HG03439 (cell line): ENCODE data around the gene MTHFD1.
A peak's percentile ranks its signal among the peaks of the same experiment; 100 is the strongest.

Experiments used
- ATAC-seq: cut with Tn5 transposase; IDR thresholded peaks from one replicate; pipeline ENCODE4 v1.9.1; 2021; ENCODE audit warnings: mild to moderate bottlenecking, moderate library complexity; ENCODE audit not compliant: unreplicated experiment

MTHFD1 gene

DNA sequence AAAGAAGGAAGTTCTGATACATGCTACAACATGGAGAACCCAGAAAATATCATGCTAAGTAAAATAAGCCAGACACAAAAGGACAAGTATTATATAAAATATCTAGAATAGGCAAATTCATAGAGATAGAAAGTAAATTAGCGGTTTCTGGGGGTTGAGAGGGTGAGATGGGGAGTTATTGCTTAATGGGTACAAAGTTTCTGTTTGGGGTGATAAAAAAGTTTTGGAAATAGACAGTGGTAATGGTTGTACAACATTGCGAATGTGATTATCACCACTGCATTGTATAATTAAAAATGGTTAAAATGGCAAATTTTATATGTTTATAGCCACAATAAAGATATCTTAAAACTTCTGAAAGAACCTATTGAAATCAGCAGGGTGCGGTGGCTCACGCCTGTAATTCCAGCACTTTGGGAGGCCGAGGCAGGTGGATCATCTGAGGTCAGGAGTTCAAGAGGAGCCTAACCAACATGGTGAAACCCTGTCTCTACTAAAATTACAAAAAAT, 100.5 kb downstream of the MTHFD1 start:
- no peak for ATAC-seq

DNA sequence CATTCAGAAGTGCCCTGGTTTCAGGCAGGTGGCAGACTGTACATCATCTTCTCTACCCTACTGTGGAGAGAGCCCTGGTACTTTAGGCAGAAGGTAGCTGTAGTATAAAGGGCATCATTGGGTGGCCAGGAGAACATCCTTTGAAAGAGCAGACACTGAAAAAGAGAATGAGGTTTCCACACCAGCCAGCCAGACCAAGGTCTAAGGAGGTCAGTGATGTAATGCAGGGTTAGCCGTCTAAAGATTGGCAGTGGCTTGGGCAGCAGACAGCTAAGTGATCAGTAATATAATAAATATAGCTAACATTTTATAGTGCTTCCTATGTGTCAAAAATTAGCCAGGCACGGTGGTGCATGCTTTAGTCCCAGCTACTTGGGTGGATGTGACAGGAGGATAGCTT, 103.5 kb downstream of the MTHFD1 start:
- ATAC-seq: no peak

DNA sequence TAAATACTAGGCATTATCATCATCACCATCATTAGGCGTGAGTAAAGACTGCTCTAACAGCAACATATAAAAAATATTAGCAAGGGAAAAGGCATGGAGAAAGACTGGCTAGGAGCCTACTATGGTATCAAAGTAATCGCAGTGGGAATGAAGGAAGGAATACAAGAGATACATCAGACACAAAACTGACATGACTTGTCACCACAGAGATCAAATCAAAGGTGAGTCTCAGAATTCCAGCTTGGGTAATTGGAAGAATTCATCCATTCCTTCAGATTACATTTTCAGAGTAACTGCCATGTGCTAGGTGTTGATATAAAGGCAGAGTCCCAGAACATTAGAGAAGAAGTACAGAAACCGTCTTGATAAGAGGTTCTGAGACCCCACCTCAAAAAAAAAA, 105.3 kb downstream of the MTHFD1 start:
- no peak for ATAC-seq

DNA sequence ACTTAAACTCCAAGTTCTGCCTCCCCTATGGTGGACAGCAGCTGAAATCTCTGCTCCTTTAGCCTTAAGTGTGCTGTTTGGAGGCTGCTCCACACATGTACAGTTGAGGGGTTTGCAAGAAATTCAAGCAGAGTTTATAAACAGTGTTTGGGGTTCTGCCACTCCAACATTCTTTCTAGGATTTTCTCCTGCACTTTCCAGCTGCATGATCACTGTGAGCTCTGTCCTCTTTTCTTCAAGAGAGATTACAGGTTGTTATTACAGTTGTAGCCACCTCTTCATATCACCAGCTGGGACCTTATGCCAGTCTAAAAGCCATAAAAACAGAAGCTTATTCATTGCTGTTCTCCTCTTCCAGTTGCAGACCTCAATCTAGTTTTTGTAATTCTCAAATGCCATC, 107.1 kb downstream of the MTHFD1 start:
- no peak for ATAC-seq

DNA sequence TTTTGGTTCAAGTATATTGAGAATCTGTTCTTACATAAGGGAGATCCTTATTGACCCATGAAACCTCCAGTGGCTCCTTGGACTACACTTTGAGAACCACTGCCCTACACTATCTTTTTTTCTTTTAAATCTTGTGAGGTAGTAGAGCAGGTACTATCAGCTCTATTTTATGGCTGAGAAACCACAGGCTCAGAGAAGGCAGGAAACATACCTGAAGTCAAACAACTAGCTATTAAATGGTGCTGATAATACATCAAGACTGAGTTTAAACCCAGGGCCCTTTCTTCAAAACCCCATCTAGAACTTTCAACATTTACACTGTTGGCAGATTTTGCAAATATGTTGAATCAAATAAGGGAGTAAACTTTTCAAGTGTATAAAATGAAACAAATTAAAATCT, 108.6 kb downstream of the MTHFD1 start:
- no peak for ATAC-seq

DNA sequence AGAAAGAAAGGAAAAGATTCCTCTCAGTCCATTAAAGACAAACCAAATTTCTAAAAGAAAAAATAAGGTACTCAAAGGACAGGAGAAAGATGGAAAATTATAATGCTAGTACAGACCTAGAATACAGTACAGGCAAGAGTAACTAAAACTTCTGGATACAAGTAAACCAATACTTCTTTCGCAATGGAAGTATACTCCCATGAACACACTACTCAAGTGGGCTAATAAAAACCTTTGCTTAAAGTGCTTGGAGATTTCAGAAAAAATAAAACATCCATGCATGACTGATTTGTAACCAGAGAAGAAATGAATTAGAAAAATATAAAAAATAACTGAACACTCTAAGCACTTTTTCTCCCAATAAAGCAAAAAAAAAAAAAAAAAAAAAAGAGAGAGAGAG, 111.9 kb downstream of the MTHFD1 start:
- no peak for ATAC-seq

DNA sequence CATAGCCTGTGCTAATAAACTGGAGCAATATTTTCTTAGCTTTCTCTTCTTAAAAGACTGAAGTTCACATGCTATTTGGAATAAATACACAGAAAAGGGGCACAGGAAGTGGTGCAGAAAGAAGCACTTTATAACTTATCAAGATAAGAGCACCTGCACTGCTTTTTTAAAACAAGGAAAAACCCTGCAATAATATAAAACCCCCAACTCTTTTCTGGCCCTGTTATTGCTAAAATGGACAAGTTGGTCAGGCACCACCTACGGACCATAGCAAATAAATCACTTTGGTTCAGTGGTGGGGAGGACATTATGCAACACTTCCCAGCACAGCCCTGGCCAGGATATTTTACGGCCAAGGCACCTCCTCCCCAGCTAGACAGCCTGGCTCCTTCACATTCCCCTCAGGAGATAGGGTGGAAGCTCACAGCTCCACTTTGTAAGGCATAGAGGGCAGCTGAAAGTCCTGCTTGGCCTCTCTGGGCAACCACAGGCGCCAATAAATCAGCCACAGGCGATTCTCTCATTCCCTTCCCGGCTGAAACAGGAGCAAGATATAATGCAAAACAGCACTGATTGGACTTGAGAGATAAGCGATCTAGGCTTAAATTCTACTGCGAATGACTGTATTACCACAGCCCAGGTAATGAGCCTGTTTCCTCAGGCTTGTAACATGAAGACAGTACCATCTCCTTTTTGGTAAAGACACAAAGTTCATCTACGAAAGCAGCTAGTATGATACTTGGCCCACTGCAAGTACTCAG, 113.4 kb downstream of the MTHFD1 start:
- ATAC-seq: no peak

DNA sequence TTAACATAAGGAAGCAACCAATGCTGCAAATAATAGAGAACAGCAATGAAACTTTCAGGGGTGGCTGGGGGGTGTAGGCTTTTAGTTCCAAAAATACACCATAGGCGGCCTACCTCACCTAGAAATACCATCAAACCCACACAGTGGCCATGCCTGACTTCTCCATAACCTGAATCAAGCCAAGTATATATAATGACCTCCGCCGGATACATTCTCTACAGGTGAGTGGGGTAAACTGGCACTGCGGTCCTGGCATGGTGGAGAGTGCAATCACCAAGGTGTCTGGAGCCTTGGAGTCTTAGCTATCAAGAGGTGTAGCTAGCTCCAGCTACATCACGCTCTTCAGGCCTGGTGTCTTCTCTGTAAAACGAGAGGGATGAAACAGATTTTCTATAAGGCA, 114.3 kb downstream of the MTHFD1 start:
- ATAC-seq: no peak

DNA sequence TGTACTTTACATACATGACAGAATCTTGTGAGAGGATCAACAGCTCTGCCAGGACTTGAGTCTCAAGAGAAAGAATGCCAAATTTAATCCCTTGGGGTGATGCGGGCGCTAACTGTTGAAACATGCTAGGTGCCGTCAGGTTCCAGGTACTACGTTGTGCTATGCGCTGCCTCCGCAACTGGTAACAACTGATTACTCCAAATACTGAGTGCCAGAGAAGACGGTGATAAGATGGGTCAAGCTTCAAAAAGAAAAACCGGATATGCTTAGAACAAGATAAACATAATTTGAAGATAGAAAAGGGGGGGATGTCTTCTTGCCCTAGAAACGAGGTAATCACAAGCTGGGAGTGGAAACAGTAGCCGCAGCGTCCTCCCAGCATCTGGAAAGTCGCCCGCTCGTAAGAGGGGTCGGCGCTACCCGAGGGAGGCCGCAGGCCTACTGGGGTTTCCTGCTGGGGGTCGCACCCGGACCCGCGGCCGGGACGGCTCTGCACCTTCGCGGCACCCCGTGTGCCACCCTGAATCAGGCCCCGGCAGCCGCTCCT, 114.8 kb downstream of the MTHFD1 start:
- peak; percentile 4 for ATAC-seq

DNA sequence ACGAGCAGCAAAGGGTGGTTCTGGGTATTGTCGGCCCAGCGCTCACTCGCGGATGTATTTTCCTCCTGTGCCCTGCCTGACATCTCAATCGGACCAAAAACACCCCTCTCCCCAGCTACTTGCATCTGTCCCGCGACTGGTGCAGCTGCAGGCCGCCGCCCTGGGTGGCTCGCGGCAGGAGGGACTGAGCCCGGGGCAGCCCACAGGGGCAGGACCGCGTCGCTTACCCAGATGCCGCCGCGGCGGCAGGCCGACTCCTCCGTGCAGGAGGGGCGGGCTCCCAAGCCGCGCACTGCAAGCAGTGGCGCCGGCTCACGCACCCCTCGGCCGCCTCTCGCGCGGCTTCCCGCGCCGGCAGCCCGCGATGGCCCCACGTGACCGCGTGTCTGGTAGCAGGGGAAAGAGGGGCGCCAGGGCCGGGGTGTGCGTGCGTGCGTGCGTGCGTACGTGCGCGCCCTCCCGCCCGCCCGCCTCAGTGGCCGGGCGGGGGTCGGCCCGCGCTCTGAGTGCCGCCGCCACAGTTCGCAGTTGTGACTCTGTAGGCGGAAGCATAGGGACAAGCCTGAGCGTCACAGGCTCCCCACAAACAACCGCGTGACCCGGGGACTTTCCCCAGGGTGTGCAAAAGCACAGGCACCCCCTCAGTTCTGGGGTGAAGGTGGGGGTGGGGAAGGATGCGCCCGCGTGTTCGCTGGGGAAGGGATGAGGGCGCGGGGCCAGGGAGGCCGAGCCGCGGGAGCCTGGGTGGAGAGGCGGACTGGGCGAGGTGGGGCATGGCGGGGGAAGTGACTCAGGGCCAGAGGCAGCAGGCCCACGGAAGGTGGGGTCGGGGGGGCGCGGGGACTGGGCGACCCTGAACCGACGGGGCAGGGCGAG, 115.5 kb downstream of the MTHFD1 start, which contains the start of gene ZBTB25:
Gene ZBTB25 (minus strand): TSS at position 405 of the 876 bp plus-strand sequence. CDS start 13,305 bp downstream, outside the sequence.
- peak; percentile 64 for ATAC-seq

DNA sequence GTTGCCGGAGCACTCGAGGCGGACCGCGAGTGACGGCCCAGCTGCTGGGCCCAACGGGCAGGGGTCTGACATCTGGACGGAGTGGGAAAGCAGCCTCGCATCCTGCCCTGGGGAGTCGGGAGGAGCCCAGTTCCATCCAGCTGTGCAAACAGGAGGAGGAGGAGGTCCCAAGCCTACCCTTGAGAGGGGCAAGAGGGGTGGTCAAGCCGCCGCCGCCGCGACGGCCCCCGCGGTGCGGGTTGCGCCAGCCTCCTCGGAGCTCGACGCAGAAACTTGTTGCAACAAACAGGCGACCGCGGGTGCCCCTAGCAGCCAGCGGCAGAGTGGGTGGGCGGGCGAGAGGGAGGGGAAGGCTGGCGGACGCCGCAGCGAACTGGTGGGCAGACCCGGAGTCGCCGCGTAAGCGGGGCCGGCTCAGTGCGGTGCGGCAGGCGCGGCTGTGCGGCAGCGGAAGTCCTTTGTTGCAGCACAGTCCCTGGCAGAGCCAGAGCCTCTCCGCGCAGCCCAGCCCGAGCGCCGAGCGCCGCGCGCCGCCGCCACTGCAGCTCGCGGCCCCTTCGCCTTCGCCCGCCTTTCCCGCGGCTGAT, 116.2 kb downstream of the MTHFD1 start, which contains the start of gene ZBTB1:
Gene ZBTB1 (plus strand): TSS at position 461 of the 587 bp plus-strand sequence. CDS start 16,735 bp downstream, outside the sequence.
- ATAC-seq: peak; percentile 20

DNA sequence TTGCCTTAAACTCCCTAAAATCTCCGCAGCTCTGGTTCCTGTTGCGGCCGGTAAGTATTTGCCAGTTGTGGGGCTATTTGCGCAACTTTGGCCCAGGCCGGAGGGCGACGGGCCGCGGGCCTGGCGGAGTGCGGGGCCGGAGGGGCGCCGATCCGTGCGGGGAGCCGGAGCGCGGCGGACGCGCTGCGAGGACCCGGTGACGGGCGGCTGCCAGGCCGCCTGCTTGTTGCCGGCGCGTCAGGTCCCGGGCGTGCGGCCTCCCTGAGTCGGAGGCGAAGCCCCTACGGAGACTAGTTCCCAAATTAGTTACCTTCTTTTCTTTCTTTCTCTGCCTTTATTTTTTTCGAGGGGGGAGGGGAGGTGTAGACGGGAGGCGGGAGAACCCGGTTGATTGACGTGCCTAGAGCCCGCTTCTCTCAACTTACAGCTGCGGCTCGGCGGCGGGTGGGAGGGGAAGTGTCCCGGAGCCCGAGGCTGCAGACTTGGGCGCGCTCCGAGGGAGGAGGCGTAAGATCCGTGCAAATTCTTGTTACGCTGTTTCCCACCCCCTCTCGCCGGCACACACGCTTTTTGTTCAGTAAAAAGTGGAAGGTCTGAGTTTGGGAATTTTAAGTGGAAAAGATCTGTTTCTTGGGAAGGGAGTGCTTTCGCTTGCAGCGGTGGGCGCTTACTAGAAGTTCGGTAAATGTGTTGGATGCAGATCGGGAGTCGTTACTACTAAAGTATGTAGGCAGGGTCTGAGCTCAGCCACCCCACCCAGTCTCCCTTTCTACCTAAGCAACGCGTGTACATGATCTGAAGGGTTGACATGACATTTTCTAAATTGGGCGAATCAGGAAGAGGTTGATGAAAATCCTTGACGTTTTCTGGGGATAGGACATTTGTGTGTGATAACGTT, 117.0 kb downstream of the MTHFD1 start:
- ATAC-seq: no peak

DNA sequence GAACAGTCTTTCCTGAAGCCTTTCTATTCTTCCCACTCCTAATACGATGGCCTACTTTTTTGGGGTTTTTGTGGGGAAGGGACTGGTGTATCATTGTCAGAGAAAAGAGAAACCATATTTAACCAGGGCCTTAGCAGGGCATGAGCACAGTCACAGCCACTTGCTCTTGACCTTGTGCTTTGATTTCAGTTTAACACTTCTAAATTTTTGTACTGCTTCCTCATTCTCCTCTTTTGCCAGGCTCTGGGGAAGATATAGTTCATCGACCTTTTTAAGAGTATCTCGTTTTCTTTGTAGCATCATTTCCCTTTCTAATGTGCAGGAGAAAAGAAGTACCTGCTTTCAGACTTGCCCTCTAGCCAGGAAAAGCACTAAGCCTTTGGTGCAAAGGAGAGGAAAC, 118.6 kb downstream of the MTHFD1 start:
- no peak for ATAC-seq

DNA sequence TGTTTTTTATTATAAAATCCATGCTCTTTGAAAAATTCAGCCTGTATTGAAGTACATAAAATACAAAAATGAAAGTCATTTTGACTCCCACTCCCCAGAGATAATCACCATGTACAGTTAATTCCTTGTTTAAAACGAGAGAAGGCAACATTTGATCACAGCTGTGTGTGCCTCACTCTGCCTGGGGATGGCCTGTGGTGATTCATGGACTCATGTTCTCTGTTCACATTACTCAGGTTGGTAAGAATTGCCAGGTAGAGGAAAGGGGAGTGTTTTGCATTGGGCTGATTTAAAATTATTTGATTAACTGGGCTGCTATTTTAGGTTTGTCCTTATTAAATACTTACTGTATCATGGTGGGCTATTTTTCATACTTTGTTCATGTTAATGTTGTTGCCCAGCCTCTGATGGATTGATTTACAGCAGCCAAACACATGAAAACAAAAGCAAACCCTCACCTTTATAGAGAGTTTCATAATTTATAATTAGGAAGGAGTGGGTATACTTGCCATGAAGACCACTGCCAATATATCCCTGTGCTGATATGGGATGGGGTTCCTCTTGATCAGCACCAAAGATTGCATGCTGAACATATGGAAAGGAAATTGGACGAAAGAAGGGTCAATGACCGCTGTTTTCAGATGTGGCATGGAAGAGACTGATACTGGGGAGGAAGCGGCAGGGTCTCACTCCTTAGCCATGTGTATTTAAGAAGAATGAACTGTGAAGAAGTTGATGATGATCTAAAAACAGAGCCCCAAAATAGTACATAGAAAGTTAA, 119.4 kb downstream of the MTHFD1 start:
- ATAC-seq: no peak

DNA sequence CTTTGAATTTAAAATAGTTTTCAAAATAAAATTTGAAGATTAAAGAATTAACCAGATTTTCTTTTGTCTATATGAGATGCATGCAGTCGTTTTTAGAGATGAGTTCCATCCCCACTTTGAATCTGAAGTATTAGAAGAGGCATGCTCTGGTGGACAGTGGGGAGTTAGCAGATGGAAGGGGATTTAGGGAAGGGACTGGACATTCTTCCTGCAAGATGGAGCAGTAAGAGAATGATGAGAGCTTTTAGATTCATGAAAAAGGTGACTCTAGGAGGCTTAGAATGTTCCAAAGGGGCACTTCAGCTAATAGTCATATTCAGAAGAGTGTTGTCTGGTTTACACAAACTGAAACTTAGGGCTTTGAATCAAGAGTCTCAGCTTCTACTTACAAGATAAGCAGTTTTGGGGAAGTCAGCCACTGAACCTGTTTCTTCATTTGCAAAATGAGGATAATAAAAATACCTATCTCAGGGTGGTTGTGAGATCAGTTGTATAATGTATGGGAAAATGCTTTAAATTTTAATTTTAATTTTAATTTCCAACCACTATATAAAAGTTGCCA, 120.1 kb downstream of the MTHFD1 start:
- no peak for ATAC-seq

DNA sequence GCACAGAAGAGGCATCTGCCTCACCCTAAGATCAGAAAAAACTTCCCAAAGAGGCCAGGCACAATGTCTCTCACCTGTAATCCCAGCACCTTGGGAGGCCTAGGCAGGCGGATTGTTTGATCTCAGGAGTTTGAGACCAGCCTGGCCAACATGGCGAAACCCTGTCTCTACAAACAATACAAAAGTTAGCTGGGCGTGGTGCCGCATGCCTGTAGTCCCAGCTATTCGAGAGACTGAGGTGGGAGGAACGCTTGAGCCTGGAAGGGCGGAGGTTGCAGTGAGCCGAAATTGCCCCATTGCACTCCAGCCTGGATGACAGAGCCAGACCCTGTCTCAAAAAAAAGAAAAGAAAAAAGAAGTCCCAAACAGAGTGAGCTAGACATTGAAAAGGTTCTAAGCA, 120.9 kb downstream of the MTHFD1 start:
- no peak for ATAC-seq
